GM18498 (cell line): ENCODE results near the gene HLX.

Experiments used
- ATAC-seq: cut with Tn5 transposase; IDR thresholded peaks from one replicate; pipeline ENCODE4 v1.9.1; 2021; ENCODE audit warnings: mild to moderate bottlenecking, moderate library complexity; ENCODE audit not compliant: unreplicated experiment

The HLX gene

GRCh38 chr1:220924331-220924970 lies 45.2 kb downstream of the HLX start:
- ATAC-seq, result no peak

GRCh38 chr1:220925707-220926106 lies 46.5 kb downstream of the HLX start:
- ATAC-seq, result no peak

- no peak for ATAC-seq
These were observed 46.9 kb downstream of the HLX start for GRCh38 chr1:220926146-220926545.

- no peak for ATAC-seq
These were observed 48.2 kb downstream of the HLX start for GRCh38 chr1:220927442-220927841.

GRCh38 chr1:220928320-220928719 lies 49.1 kb downstream of the HLX start:
- no peak for ATAC-seq

- ATAC-seq, result no peak
These were observed 49.6 kb downstream of the HLX start for GRCh38 chr1:220928725-220929300.

GRCh38 chr1:220929304-220929703 lies 50.1 kb downstream of the HLX start:
- ATAC-seq, result no peak
